Esophagus muscularis mucosa (tissue), 4 donors: ENCODE results near the gene TMEM40.

Experiments used
- CTCF ChIP-seq, 3 experiments: fragments of 200-600 bp in 2 of 3; fragments of 450-650 bp in 1 of 3; sonication (generic) in 2 of 3; IDR thresholded peaks; one replicate each; pipeline ENCODE4 v1.5.1; 2017 to 2019; ENCODE audit warnings: antibody characterized with exemption in 3 of 3, mild to moderate bottlenecking in 2 of 3, moderate library complexity in 1 of 3
- EP300 ChIP-seq: sonication (generic); formaldehyde crosslinking; IDR thresholded peaks from one replicate; pipeline ENCODE4 v1.6.1; 2017; ENCODE audit warnings: antibody characterized with exemption
- POLR2A ChIP-seq: fragments of 450-650 bp; IDR thresholded peaks from one replicate; pipeline ENCODE4 v1.6.1; 2017; ENCODE audit warnings: antibody characterized with exemption, moderate library complexity, mild to moderate bottlenecking, low read depth
- POLR2AphosphoS5 ChIP-seq, 2 donors: sonication (generic); formaldehyde crosslinking; IDR thresholded peaks; one replicate each; pipeline ENCODE4 v1.6.1; 2017; ENCODE audit warnings: antibody characterized with exemption in 2 of 2

GRCh38 chr3:12780751-12781150 is 21.7 kb upstream of the TMEM40 start:
- TF ChIP-seq POLR2A (no peak), POLR2AphosphoS5 (IDR thresholded peaks at IDR 0.05) (no peak), CTCF (IDR thresholded peaks at IDR 0.05) (no peak), EP300 (no peak)
